K562 (cell line): ENCODE data around the gene VASH2. TPM values are rescaled to one million over a fixed set of nuclear protein-coding genes. Genes with fewer than 3 reads are reported as not detected.

ENCODE experiments used
- ATAC-seq: fragments of 200-7000 bp; cut with Tn5 transposase; 3 replicates; pipeline ENCODE4 v1.9.1; 2020; ENCODE audit warnings: moderate library complexity
- BruUV-seq: library from RNA; stranded (reverse); fragments of 400-500 nt; replicated peaks from 2 replicates; lab custom pipeline; 2021; lab: Mats Ljungman, UMichigan
- CTCF ChIA-PET: fragments of 300-600 bp; formaldehyde crosslinking; extraction: SDS; loops from one replicate; lab custom pipeline; 2021; ENCODE audit warnings: low intra/inter-chr PET ratio; lab: Yijun Ruan, JAX
- POLR2A ChIA-PET: fragments of 300-600, 350-650 bp; sonication (Branson Sonifier 250); formaldehyde crosslinking; extraction: SDS; loops from one replicate; lab custom pipeline; 2021; ENCODE audit warnings: antibody characterized with exemption, inconsistent platforms; lab: Yijun Ruan, JAX
- DNase-seq, 4 experiments: peaks; one replicate each; pipeline versions ENCODE4 v3.0.0 to v3.0.0-alpha.2; 2011 to 2018; ENCODE audit warnings: low spot score in 3 of 4, mixed read lengths in 3 of 4; ENCODE audit errors: extremely low read depth in 1 of 4
- FAIRE-seq: peaks from 2 replicates; lab custom pipeline; 2011; peaks lifted over from hg19 to GRCh38; lab: Jason Lieb, UNC
- H2AFZ ChIP-seq: 2 replicates; pipeline ENCODE4 v1.6.0; 2011; ENCODE audit warnings: low read depth, low read length, control low read depth, inconsistent platforms
- H3K27ac ChIP-seq: fragments of 200-600 bp; 3 replicates; pipeline ENCODE4 v1.8.0; 2011; ENCODE audit warnings: low read depth, mild to moderate bottlenecking, control low read depth, inconsistent platforms, low read length, moderate library complexity, mixed read lengths; ENCODE audit errors: extremely low read depth
- H3K27me3 ChIP-seq, 2 experiments: fragments of 300-600 bp in 1 of 2; 2 replicates in 1 of 2; 3 replicates in 1 of 2; pipeline versions ENCODE4 v1.6.0 to v1.8.0; 2011; ENCODE audit warnings: inconsistent platforms in 2 of 2, low read length in 2 of 2, mild to moderate bottlenecking in 1 of 2, mixed read lengths in 1 of 2, moderate library complexity in 1 of 2; ENCODE audit not compliant: control insufficient read depth in 2 of 2, insufficient read depth in 2 of 2
- H3K36me3 ChIP-seq: fragments of 300-600 bp; 3 replicates; pipeline ENCODE4 v1.8.0; 2011; ENCODE audit warnings: mild to moderate bottlenecking, low read length, inconsistent platforms; ENCODE audit not compliant: control insufficient read depth, insufficient read depth
- H3K4me1 ChIP-seq, 2 experiments: fragments of 200-600 bp in 1 of 2; replicated peaks in 1 of 2; 2 replicates in 1 of 2; 3 replicates in 1 of 2; pipeline versions ENCODE4 v1.5.1 to v1.8.0; 2011; ENCODE audit warnings: inconsistent platforms in 2 of 2, low read length in 2 of 2, mild to moderate bottlenecking in 1 of 2, mixed read lengths in 1 of 2, moderate library complexity in 1 of 2; ENCODE audit not compliant: control insufficient read depth in 2 of 2, insufficient read depth in 2 of 2
- H3K4me2 ChIP-seq: 2 replicates; pipeline ENCODE4 v1.6.1; 2011; ENCODE audit warnings: low read length, control low read depth, inconsistent platforms, mixed read lengths; ENCODE audit not compliant: insufficient read depth
- H3K4me3 ChIP-seq: fragments of 200-600 bp; sonication (generic), shearing (Covaris generic); 2 replicates; pipeline ENCODE4 v1.5.1; 2016; ENCODE audit warnings: control low read depth, inconsistent platforms
- H3K79me2 ChIP-seq: fragments of 200-600 bp; 3 replicates; pipeline ENCODE4 v1.8.0; 2011; ENCODE audit warnings: low read length, inconsistent platforms; ENCODE audit not compliant: control insufficient read depth, insufficient read depth
- H3K9ac ChIP-seq, 2 experiments: 2 replicates each; pipeline versions ENCODE4 v1.6.0 to v1.6.1; 2011; ENCODE audit warnings: low read depth in 2 of 2, low read length in 2 of 2, control low read depth in 1 of 2, inconsistent platforms in 1 of 2, mild to moderate bottlenecking in 1 of 2, mixed read lengths in 1 of 2; ENCODE audit not compliant: insufficient read depth in 1 of 2
- H3K9me1 ChIP-seq: one replicate; pipeline ENCODE4 v1.6.0; 2011; ENCODE audit warnings: inconsistent platforms, mild to moderate bottlenecking, low read length, moderate library complexity; ENCODE audit not compliant: control insufficient read depth, insufficient read depth
- H3K9me3 ChIP-seq: replicated peaks from 2 replicates; pipeline ENCODE4 v1.5.1; 2011; ENCODE audit warnings: low read depth, low read length, inconsistent platforms; ENCODE audit not compliant: control insufficient read depth, insufficient read depth
- H4K20me1 ChIP-seq: replicated peaks from 2 replicates; pipeline ENCODE4 v1.6.1; 2011; ENCODE audit warnings: low read length, inconsistent platforms, mixed read lengths; ENCODE audit not compliant: control insufficient read depth, insufficient read depth
- BACH1 ChIP-seq: fragments of 200-800 bp; sonication (Bioruptor generic); IDR thresholded peaks from 2 replicates; pipeline ENCODE4 v1.6.1; 2016; ENCODE audit warnings: missing genetic modification characterization, missing compliant biosample characterization
- CBFA2T3 ChIP-seq: fragments of 450-650 bp; IDR thresholded peaks from 2 replicates; pipeline ENCODE4 v1.6.1; 2017
- FOSL1 ChIP-seq: fragments of 200-800 bp; sonication (Bioruptor generic); conservative IDR thresholded peaks from 2 replicates; pipeline ENCODE4 v1.6.1; 2016; ENCODE audit warnings: missing genetic modification characterization, missing compliant biosample characterization
- FOXJ3 ChIP-seq: sonication (generic); formaldehyde crosslinking; IDR thresholded peaks from 2 replicates; pipeline ENCODE4 v1.4.0; 2020; ENCODE audit warnings: mild to moderate bottlenecking, missing genetic modification reagents
- HDAC1 ChIP-seq, 2 experiments: fragments of 450-650 bp; IDR thresholded peaks; 2 replicates each; pipeline ENCODE4 v1.6.1; 2016 to 2017; ENCODE audit warnings: inconsistent platforms in 1 of 2, mild to moderate bottlenecking in 1 of 2, moderate library complexity in 1 of 2
- JUNB ChIP-seq: fragments of 450-650 bp; formaldehyde crosslinking; conservative IDR thresholded peaks from 2 replicates; pipeline ENCODE4 v1.4.0; 2020; ENCODE audit warnings: mild to moderate bottlenecking
- KDM1A ChIP-seq, 2 experiments: fragments of 450-650 bp; IDR thresholded peaks; 2 replicates each; pipeline ENCODE4 v1.6.1; 2016; ENCODE audit warnings: mild to moderate bottlenecking in 2 of 2
- MAFG ChIP-seq: fragments of 450-650 bp; conservative IDR thresholded peaks from 2 replicates; pipeline ENCODE4 v1.6.1; 2016; ENCODE audit warnings: missing genetic modification characterization, missing compliant biosample characterization
- MEIS2 ChIP-seq: fragments of 450-650 bp; IDR thresholded peaks from 2 replicates; pipeline ENCODE4 v1.6.1; 2014; ENCODE audit warnings: mild to moderate bottlenecking; ENCODE audit not compliant: partially characterized antibody
- NFE2 ChIP-seq: IDR thresholded peaks from 2 replicates; pipeline ENCODE4 v1.6.1; 2014; ENCODE audit warnings: antibody characterized with exemption, low read depth
- NFE2L1 ChIP-seq: fragments of 450-650 bp; IDR thresholded peaks from 2 replicates; pipeline ENCODE4 v1.6.1; 2016; ENCODE audit warnings: missing genetic modification characterization, low read depth, mild to moderate bottlenecking, missing compliant biosample characterization, moderate library complexity, borderline replicate concordance
- PHTF2 ChIP-seq: fragments of 250-450 bp; sonication (Bioruptor Pico); IDR thresholded peaks from 2 replicates; pipeline ENCODE4 v1.5.0; 2021; ENCODE audit warnings: mild to moderate bottlenecking
- SREBF1 ChIP-seq: fragments of 150-350 bp; IDR thresholded peaks from 2 replicates; pipeline ENCODE4 v1.6.1; 2014; ENCODE audit warnings: antibody characterized with exemption, low read depth, low read length, borderline replicate concordance
- STAT5A ChIP-seq: IDR thresholded peaks from 2 replicates; pipeline ENCODE4 v1.6.1; 2012; ENCODE audit warnings: low read length, inconsistent platforms, borderline replicate concordance
- ZC3H11A ChIP-seq: IDR thresholded peaks from 2 replicates; pipeline ENCODE4 v1.6.1; 2012; ENCODE audit warnings: low read depth, low read length, improper control_type of control experiment
- ZNF263 ChIP-seq: sonication (generic); formaldehyde crosslinking; IDR thresholded peaks from 2 replicates; pipeline ENCODE4 v1.8.0; 2022; ENCODE audit warnings: mild to moderate bottlenecking, missing genetic modification reagents, borderline replicate concordance
- ZNF316 ChIP-seq: fragments of 450-650 bp; IDR thresholded peaks from 2 replicates; pipeline ENCODE4 v1.6.1; 2016
- WGBS: fragments of 100-300 bp; shearing (Covaris generic); methylation state at CpG from one replicate; pipeline ENCODE4 v1.1.6; 2016; ENCODE audit warnings: low coverage, mixed read lengths; ENCODE audit not compliant: insufficient coverage; ENCODE audit errors: missing lambda C conversion rate; 5-methylcytosine and 5-hydroxymethylcytosine counted together
- in situ Hi-C: fragments of 300-500 bp; cut with MboI; formaldehyde crosslinking; loops from 4 replicates; pipeline ENCODE4 v1.15.0; 2018; ENCODE audit warnings: inconsistent platforms, mixed read lengths
- intact Hi-C: fragments of 100-400 bp; cut with micrococcal nuclease; formaldehyde crosslinking; loops from 2 replicates; pipeline ENCODE4 v1.14.2; 2022
- polyA plus RNA-seq, 8 experiments: library from polyadenylated mRNA; depleted of rRNA in 4 of 8; stranded (reverse) in 5 of 8; unstranded in 3 of 8; fragments of >200 nt; fragmentation: Nextera tagmentation in 2 of 8; fragmentation: Illumina TruSeq in 1 of 8; extraction: Ambion mirVana in 2 of 8; extraction: Trizol in 1 of 8; gene quantifications; 2 replicates each; pipeline versions ENCODE4 v1.2.1 to v1.2.3, GENCODE V29; 2011 to 2014; ENCODE audit warnings: inconsistent platforms in 1 of 8, missing spikeins in 1 of 8
- total RNA-seq, 7 experiments: library from RNA; depleted of rRNA in 6 of 7; stranded (reverse); fragments of >200 nt in 6 of 7; fragmentation: Illumina TruSeq in 2 of 7; extraction: Trizol in 2 of 7; gene quantifications; 2 replicates each; pipeline versions ENCODE4 v1.2.1 to v1.2.3, GENCODE V29; 2011 to 2021; ENCODE audit warnings: low replicate concordance in 1 of 7
- TF ChIP-seq, protein P1 (sequence below), 2 experiments: IDR thresholded peaks in 1 of 2; conservative IDR thresholded peaks in 1 of 2; 2 replicates each; pipeline ENCODE4 v1.6.1; 2016; ENCODE audit warnings: low read depth in 2 of 2, mild to moderate bottlenecking in 1 of 2, missing compliant biosample characterization in 1 of 2, missing genetic modification characterization in 1 of 2, moderate library complexity in 1 of 2
- TF ChIP-seq, protein P2 (sequence below): fragments of 250-450 bp; sonication (Bioruptor Pico); IDR thresholded peaks from 2 replicates; pipeline ENCODE4 v1.8.0; 2021; ENCODE audit warnings: borderline replicate concordance, mild to moderate bottlenecking, moderate library complexity; ENCODE audit not compliant: poor library complexity, severe bottlenecking

Gene VASH2
- total and polyA plus RNA-seq, 9 of the 15 experiments (the other 6 are each of a cell fraction or from before 2014, with no cell fraction given): 0.04 to 0.40 (median 0.10) TPM; not detected in 1

DNA sequence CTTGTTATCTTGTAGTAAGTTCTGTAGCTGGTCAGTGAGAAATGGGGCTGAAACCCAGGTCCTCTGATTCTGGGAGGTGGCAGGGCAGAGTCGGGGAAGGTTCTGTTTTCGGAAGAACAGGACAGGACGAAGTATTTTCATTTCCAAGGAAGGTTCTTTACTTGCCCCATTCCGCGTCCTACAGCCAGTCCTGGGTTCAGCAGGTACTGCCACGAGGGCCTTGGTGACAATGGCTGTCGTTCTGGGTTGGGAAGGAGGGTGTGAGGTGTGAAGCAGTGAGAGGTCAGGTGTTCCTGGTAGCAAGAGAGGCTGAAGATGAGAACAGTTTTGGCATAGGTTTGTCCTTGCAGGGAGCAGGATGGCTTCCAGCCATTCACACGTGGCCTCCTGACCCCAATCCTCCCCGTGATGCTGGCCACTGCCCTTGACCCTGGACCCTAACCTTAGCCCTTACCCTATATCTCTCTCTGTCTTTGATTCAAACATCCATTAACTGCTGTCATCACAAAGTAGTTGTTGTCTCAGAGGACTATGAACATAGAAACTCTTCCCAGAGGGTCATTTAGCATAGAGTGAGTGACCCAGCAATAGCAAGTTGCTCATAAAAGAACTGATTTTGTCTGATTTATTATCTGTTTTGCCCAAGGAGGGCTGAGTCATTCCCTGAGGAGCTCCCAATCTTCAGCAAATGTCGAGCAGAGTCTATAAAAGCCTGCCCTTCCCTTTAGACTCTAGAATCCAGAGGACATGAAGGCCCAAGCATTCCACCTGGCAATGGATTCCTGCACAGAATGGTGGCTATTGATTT is 25.0 kb downstream of the VASH2 start:
- peaks cover 56 to 93% of the 10 kb centered on the region in 2 experiments for H3K27me3 ChIP-seq
- in situ Hi-C loops (no loop called here), intact Hi-C loops (no loop called here)
- H3K27ac ChIP-seq: no peak overlapping the region
- H3K9ac ChIP-seq: no peak overlapping the region
- no peak overlapping the region for H3K4me2 ChIP-seq
- H4K20me1 ChIP-seq: peaks cover 9% of the 10 kb centered on the region; the same call in 1 of the 2 replicates
- H3K36me3 ChIP-seq: no peaks in the 10 kb centered on the region
- no peaks in the 10 kb centered on the region for H3K79me2 ChIP-seq
- CTCF ChIA-PET: no interaction called here
- no peak for DNase-seq
- POLR2A ChIA-PET: interaction anchor here (0.7 kb wide), 1 partner anchor 11 kb away, joined by 3 read pairs; no protein-coding TSS in a partner anchor
- ATAC-seq: no peak; the same call in 1 of the 3 replicates
- no peak for FAIRE-seq
- BruUV-seq: no TSS peak
- H3K9me1 ChIP-seq: no peaks in the 10 kb centered on the region
- H3K4me3 ChIP-seq: no peak overlapping the region
- 0 out of 2 replicates have a peak, but pooled peaks cover 2% of the 10 kb centered on the region for H3K9me3 ChIP-seq
- no peaks in the 10 kb centered on the region for H3K4me1 ChIP-seq
- 2% methylated on average over 10 of the region's 10 CpGs for WGBS
- H2AFZ ChIP-seq: no peak overlapping the region
- TF ChIP-seq KDM1A (IDR thresholded peaks at IDR 0.05) (peak; percentile 90 to 94), MEIS2 (peak; percentile 61), NFE2L1 (peak; percentile 53; the same call in 1 of the 2 replicates), BACH1 (tag) (0 out of 2 replicates have a peak, but pooled peaks have one; percentile 31), JUNB (no peak), STAT5A (no peak), NFE2 (peak; percentile 77), SREBF1 (no peak), ZNF316 (0 out of 2 replicates have a peak, but pooled peaks have one; percentile 1), PHTF2 (no peak), ZNF263 (no peak), ZC3H11A (no peak), FOSL1 (tag) (peak; percentile 84), CBFA2T3 (peak; percentile 40; the same call in 1 of the 2 replicates), HDAC1 (IDR thresholded peaks at IDR 0.05) (peak in 1 of 2 experiments; percentile 22; a peak in 1 of 4 replicates), FOXJ3 (CRISPR knock-in tag) (no peak), MAFG (tag) (peak; percentile 83)
- TF ChIP-seq, protein P1, sequence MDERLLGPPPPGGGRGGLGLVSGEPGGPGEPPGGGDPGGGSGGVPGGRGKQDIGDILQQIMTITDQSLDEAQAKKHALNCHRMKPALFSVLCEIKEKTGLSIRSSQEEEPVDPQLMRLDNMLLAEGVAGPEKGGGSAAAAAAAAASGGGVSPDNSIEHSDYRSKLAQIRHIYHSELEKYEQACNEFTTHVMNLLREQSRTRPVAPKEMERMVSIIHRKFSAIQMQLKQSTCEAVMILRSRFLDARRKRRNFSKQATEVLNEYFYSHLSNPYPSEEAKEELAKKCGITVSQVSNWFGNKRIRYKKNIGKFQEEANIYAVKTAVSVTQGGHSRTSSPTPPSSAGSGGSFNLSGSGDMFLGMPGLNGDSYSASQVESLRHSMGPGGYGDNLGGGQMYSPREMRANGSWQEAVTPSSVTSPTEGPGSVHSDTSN (CRISPR knock-in tag; IDR thresholded peaks at IDR 0.05; ENCODE audit: low read depth): no peak
- TF ChIP-seq, protein P1 (tag; conservative IDR thresholded peaks at IDR 0.05; ENCODE audit: low read depth): peak; percentile 73
- TF ChIP-seq, protein P2, sequence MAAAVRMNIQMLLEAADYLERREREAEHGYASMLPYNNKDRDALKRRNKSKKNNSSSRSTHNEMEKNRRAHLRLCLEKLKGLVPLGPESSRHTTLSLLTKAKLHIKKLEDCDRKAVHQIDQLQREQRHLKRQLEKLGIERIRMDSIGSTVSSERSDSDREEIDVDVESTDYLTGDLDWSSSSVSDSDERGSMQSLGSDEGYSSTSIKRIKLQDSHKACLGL (CRISPR knock-in tag): no peak
